Nephron (organoid): Measurements from ENCODE around the gene EPHB2.

Experiments used
- H3K27ac Mint-ChIP-seq, 3 experiments: 2 replicates each; pipeline ENCODE4 v1.8.0; 2020; ENCODE audit warnings: mixed read lengths in 3 of 3, mild to moderate bottlenecking in 2 of 3, moderate library complexity in 1 of 3
- H3K27me3 Mint-ChIP-seq: 2 replicates; pipeline ENCODE4 v1.8.0; 2021; ENCODE audit warnings: low read depth, mild to moderate bottlenecking, moderate library complexity, mixed read lengths
- H3K36me3 Mint-ChIP-seq: 2 replicates; pipeline ENCODE4 v1.8.0; 2020; ENCODE audit warnings: low read depth, mixed read lengths
- H3K4me1 Mint-ChIP-seq: 2 replicates; pipeline ENCODE4 v1.8.0; 2020; ENCODE audit warnings: mixed read lengths
- H3K4me3 Mint-ChIP-seq, 3 experiments: 2 replicates each; pipeline ENCODE4 v1.8.0; 2020; ENCODE audit warnings: mild to moderate bottlenecking in 3 of 3, mixed read lengths in 3 of 3, moderate library complexity in 2 of 3
- H3K9me3 Mint-ChIP-seq: 2 replicates; pipeline ENCODE4 v1.8.0; 2020; ENCODE audit warnings: mixed read lengths
- TF ChIP-seq, protein P1 (sequence below), 3 experiments: fragments of 200-600 bp; sonication (generic); IDR thresholded peaks; one replicate each; pipeline ENCODE4 v1.5.0; 2021; ENCODE audit warnings: antibody characterized with exemption in 3 of 3; ENCODE audit not compliant: unreplicated experiment in 3 of 3

The EPHB2 gene

GRCh38 chr1:22784317-22784716, 73.7 kb downstream of the EPHB2 start:
- Mint-ChIP-seq H3K4me1 (peaks cover 44% of the 10 kb centered on the region), H3K9me3 (no peaks in the 10 kb centered on the region), H3K36me3 (no peaks in the 10 kb centered on the region), H3K27me3 (peaks cover 5% of the 10 kb centered on the region), H3K4me3 (no peak overlapping the region), H3K27ac (no peak overlapping the region)
- TF ChIP-seq, protein P1, sequence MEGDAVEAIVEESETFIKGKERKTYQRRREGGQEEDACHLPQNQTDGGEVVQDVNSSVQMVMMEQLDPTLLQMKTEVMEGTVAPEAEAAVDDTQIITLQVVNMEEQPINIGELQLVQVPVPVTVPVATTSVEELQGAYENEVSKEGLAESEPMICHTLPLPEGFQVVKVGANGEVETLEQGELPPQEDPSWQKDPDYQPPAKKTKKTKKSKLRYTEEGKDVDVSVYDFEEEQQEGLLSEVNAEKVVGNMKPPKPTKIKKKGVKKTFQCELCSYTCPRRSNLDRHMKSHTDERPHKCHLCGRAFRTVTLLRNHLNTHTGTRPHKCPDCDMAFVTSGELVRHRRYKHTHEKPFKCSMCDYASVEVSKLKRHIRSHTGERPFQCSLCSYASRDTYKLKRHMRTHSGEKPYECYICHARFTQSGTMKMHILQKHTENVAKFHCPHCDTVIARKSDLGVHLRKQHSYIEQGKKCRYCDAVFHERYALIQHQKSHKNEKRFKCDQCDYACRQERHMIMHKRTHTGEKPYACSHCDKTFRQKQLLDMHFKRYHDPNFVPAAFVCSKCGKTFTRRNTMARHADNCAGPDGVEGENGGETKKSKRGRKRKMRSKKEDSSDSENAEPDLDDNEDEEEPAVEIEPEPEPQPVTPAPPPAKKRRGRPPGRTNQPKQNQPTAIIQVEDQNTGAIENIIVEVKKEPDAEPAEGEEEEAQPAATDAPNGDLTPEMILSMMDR (IDR thresholded peaks at IDR 0.05; ENCODE audit: unreplicated experiment in 3 of 3), result no peak

DNA sequence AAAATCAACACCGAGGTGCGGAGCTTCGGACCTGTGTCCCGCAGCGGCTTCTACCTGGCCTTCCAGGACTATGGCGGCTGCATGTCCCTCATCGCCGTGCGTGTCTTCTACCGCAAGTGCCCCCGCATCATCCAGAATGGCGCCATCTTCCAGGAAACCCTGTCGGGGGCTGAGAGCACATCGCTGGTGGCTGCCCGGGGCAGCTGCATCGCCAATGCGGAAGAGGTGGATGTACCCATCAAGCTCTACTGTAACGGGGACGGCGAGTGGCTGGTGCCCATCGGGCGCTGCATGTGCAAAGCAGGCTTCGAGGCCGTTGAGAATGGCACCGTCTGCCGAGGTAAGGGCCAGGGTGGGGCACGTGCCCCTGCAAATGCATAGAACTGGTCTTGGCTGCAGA, 74.1 kb downstream of the EPHB2 start:
- H3K36me3 Mint-ChIP-seq, result no peaks in the 10 kb centered on the region
- H3K9me3 Mint-ChIP-seq, result no peaks in the 10 kb centered on the region
- H3K27ac Mint-ChIP-seq, result peak overlapping the region in 1 of 3 experiments; percentile 39
- H3K4me1 Mint-ChIP-seq, result peaks cover 44% of the 10 kb centered on the region
- no peak overlapping the region for H3K4me3 Mint-ChIP-seq
- TF ChIP-seq, protein P1 (IDR thresholded peaks at IDR 0.05; ENCODE audit: unreplicated experiment in 3 of 3), result no peak
- H3K27me3 Mint-ChIP-seq, result peaks cover 1% of the 10 kb centered on the region

DNA sequence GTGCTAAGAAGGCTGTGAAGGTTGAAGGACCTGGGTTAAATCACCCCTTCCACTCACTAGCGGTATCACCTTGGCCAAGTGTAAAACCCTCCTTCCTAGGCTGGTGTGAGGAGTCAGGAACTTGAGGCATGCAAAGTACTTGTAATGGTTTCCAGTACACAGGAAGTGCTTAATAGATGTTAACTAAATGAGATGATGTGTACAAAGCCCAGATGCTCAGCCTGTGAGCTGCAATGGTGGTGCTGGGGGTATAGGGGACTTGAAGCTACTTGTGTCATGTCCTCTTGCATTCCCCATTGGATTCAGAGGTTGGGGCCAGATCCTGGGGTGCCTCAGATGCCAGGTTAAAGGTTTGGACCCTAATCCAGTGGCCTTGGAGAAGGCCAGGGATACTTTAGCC, 75.5 kb downstream of the EPHB2 start:
- H3K27ac Mint-ChIP-seq, result peak overlapping the region in 1 of 3 experiments; percentile 93
- H3K36me3 Mint-ChIP-seq, result no peaks in the 10 kb centered on the region
- H3K4me1 Mint-ChIP-seq, result peaks cover 46% of the 10 kb centered on the region
- TF ChIP-seq, protein P1 (IDR thresholded peaks at IDR 0.05; ENCODE audit: unreplicated experiment in 3 of 3), result no peak
- no peaks in the 10 kb centered on the region for H3K27me3 Mint-ChIP-seq
- no peak overlapping the region for H3K4me3 Mint-ChIP-seq
- no peaks in the 10 kb centered on the region for H3K9me3 Mint-ChIP-seq

GRCh38 chr1:22786719-22787489, 76.3 kb downstream of the EPHB2 start:
- TF ChIP-seq, protein P1 (IDR thresholded peaks at IDR 0.05; ENCODE audit: unreplicated experiment in 3 of 3), result no peak
- no peaks in the 10 kb centered on the region for H3K27me3 Mint-ChIP-seq
- H3K27ac Mint-ChIP-seq, result peak overlapping the region in 2 of 3 experiments; percentile 68 to 93
- H3K36me3 Mint-ChIP-seq, result no peaks in the 10 kb centered on the region
- H3K9me3 Mint-ChIP-seq, result no peaks in the 10 kb centered on the region
- peaks cover 48% of the 10 kb centered on the region for H3K4me1 Mint-ChIP-seq
- H3K4me3 Mint-ChIP-seq, result no peak overlapping the region

- H3K9me3 Mint-ChIP-seq, result no peaks in the 10 kb centered on the region
- no peaks in the 10 kb centered on the region for H3K36me3 Mint-ChIP-seq
- peak overlapping the region in 2 of 3 experiments; percentile 53 to 93 for H3K27ac Mint-ChIP-seq
- H3K4me1 Mint-ChIP-seq, result peaks cover 51% of the 10 kb centered on the region
- TF ChIP-seq, protein P1 (IDR thresholded peaks at IDR 0.05; ENCODE audit: unreplicated experiment in 3 of 3), result no peak
- no peak overlapping the region for H3K4me3 Mint-ChIP-seq
- H3K27me3 Mint-ChIP-seq, result no peaks in the 10 kb centered on the region
Measured at GRCh38 chr1:22787636-22788035, 77.0 kb downstream of the EPHB2 start.

GRCh38 chr1:22788254-22788661, 77.6 kb downstream of the EPHB2 start:
- no peaks in the 10 kb centered on the region for H3K9me3 Mint-ChIP-seq

More at GRCh38 chr1:22788254-22788661, 77.6 kb downstream of the EPHB2 start:
- H3K4me1 Mint-ChIP-seq, result peaks cover 57% of the 10 kb centered on the region
- TF ChIP-seq, protein P1 (IDR thresholded peaks at IDR 0.05; ENCODE audit: unreplicated experiment in 3 of 3), result no peak
- peak overlapping the region; percentile 62 to 93 (median 68) for H3K27ac Mint-ChIP-seq
- no peaks in the 10 kb centered on the region for H3K27me3 Mint-ChIP-seq
- H3K4me3 Mint-ChIP-seq, result no peak overlapping the region
- H3K36me3 Mint-ChIP-seq, result no peaks in the 10 kb centered on the region
